A549 (cell line): ENCODE measurements around the gene MBNL3. TPM values are rescaled to one million over a fixed set of nuclear protein-coding genes. Genes with fewer than 3 reads are reported as not detected.

Experiments
- ATAC-seq, 2 experiments: fragments of 200-7000 bp in 1 of 2; fragments of >200 bp in 1 of 2; cut with Nextera tagmentation in 1 of 2; cut with Tn5 transposase in 1 of 2; 3 replicates each; pipeline versions ENCODE4 v1.8.0 to v1.9.1; 2018 to 2020; ENCODE audit warnings: mild to moderate bottlenecking in 1 of 2, moderate library complexity in 1 of 2
- CTCF ChIA-PET: fragments of 300-600 bp; sonication (Branson Sonifier 250); formaldehyde crosslinking; extraction: SDS; loops from one replicate; lab custom pipeline; 2021; ENCODE audit warnings: antibody characterized with exemption, inconsistent platforms; lab: Yijun Ruan, JAX
- POLR2A ChIA-PET: fragments of 350-600 bp; formaldehyde crosslinking; extraction: SDS; loops from one replicate; lab custom pipeline; 2021; ENCODE audit warnings: antibody characterized with exemption, inconsistent platforms; lab: Yijun Ruan, JAX
- DNase-seq, 2 experiments: peaks; one replicate each; pipeline versions ENCODE4 v3.0.0 to v3.0.0-alpha.2; 2011 to 2016; ENCODE audit warnings: low read depth in 1 of 2, low spot score in 1 of 2
- FAIRE-seq: peaks from 2 replicates; lab custom pipeline; 2011; peaks lifted over from hg19 to GRCh38; lab: Jason Lieb, UNC
- H3K27ac ChIP-seq, 2 experiments: fragments of >200 bp; sonication (Bioruptor Twin); formaldehyde crosslinking; 3 replicates each; pipeline ENCODE4 v1.5.1; 2016 to 2017
- H3K4me1 ChIP-seq: fragments of >200 bp; sonication (Bioruptor Twin); formaldehyde crosslinking; 3 replicates; pipeline ENCODE4 v1.6.1; 2016
- H3K4me2 ChIP-seq: fragments of >200 bp; sonication (Bioruptor Twin); formaldehyde crosslinking; 3 replicates; pipeline ENCODE4 v1.6.1; 2016
- H3K4me3 ChIP-seq: fragments of >200 bp; sonication (Bioruptor Twin); formaldehyde crosslinking; 3 replicates; pipeline ENCODE4 v1.5.1; 2016
- H3K9me3 ChIP-seq: fragments of >200 bp; sonication (Bioruptor Twin); formaldehyde crosslinking; 3 replicates; pipeline ENCODE4 v1.6.1; 2016
- BHLHE40 ChIP-seq: IDR thresholded peaks from 2 replicates; pipeline ENCODE4 v1.6.1; 2012; ENCODE audit warnings: low read depth, low read length, inconsistent platforms
- CEBPB ChIP-seq, 2 experiments: fragments of >200 bp in 1 of 2; sonication (Bioruptor Twin) in 1 of 2; formaldehyde crosslinking in 1 of 2; IDR thresholded peaks; 2 replicates each; pipeline ENCODE4 v1.6.1; 2012 to 2016
- CHD2 ChIP-seq: fragments of 150-350 bp; IDR thresholded peaks from 2 replicates; pipeline ENCODE4 v1.6.1; 2014; ENCODE audit warnings: low read length; ENCODE audit not compliant: partially characterized antibody
- CHD4 ChIP-seq: fragments of 200-600 bp; sonication (generic); IDR thresholded peaks from 2 replicates; pipeline ENCODE4 v1.6.1; 2016; ENCODE audit warnings: antibody characterized with exemption, mild to moderate bottlenecking, borderline replicate concordance
- EHMT2 ChIP-seq: fragments of 200-600 bp; sonication (generic); IDR thresholded peaks from 2 replicates; pipeline ENCODE4 v1.6.1; 2016; ENCODE audit warnings: antibody characterized with exemption, low read depth, mild to moderate bottlenecking, moderate library complexity
- FOSL2 ChIP-seq, 2 experiments: fragments of 450-650 bp in 1 of 2; fragments of >200 bp in 1 of 2; sonication (Bioruptor Twin) in 1 of 2; formaldehyde crosslinking; IDR thresholded peaks; 2 replicates each; pipeline versions ENCODE4 v1.5.0 to v1.6.1; 2016 to 2020; ENCODE audit warnings: mild to moderate bottlenecking in 1 of 2, moderate library complexity in 1 of 2
- HES2 ChIP-seq: fragments of >200 bp; sonication (Bioruptor Twin); formaldehyde crosslinking; IDR thresholded peaks from 2 replicates; pipeline ENCODE4 v1.6.1; 2016
- HEYL ChIP-seq: fragments of 250-450 bp; sonication (Bioruptor Pico); IDR thresholded peaks from 2 replicates; pipeline ENCODE4 v1.8.0; 2021; ENCODE audit warnings: mild to moderate bottlenecking, moderate library complexity
- KDM1A ChIP-seq: fragments of 200-600 bp; sonication (generic); IDR thresholded peaks from 2 replicates; pipeline ENCODE4 v1.6.1; 2016; ENCODE audit warnings: low read depth, mild to moderate bottlenecking
- KDM5A ChIP-seq: fragments of 200-600 bp; sonication (generic); IDR thresholded peaks from 2 replicates; pipeline ENCODE4 v1.6.1; 2016; ENCODE audit warnings: antibody characterized with exemption, mild to moderate bottlenecking
- MAFK ChIP-seq: fragments of 450-650 bp; IDR thresholded peaks from 2 replicates; pipeline ENCODE4 v1.6.1; 2014; ENCODE audit not compliant: partially characterized antibody
- MAX ChIP-seq: IDR thresholded peaks from 2 replicates; pipeline ENCODE4 v1.6.1; 2012
- MAZ ChIP-seq: fragments of 150-350 bp; IDR thresholded peaks from 2 replicates; pipeline ENCODE4 v1.6.1; 2014; ENCODE audit warnings: antibody characterized with exemption, low read depth, low read length, borderline replicate concordance
- PBX3 ChIP-seq: IDR thresholded peaks from 2 replicates; pipeline ENCODE4 v1.6.1; 2012
- PHF8 ChIP-seq: fragments of 200-600 bp; sonication (generic); IDR thresholded peaks from 2 replicates; pipeline ENCODE4 v1.6.1; 2016; ENCODE audit warnings: low read depth, mild to moderate bottlenecking, antibody characterized with exemption, moderate library complexity, borderline replicate concordance
- RARB ChIP-seq: fragments of 250-450 bp; sonication (Bioruptor Pico); IDR thresholded peaks from 2 replicates; pipeline ENCODE4 v1.8.0; 2021; ENCODE audit warnings: mild to moderate bottlenecking, moderate library complexity
- RFX5 ChIP-seq: fragments of 450-650 bp; IDR thresholded peaks from 2 replicates; pipeline ENCODE4 v1.7.1; 2014; ENCODE audit warnings: antibody characterized with exemption, mild to moderate bottlenecking, moderate library complexity
- SMC3 ChIP-seq: fragments of >200 bp; sonication (Bioruptor Twin); formaldehyde crosslinking; IDR thresholded peaks from 3 replicates; pipeline ENCODE4 v1.6.1; 2018; ENCODE audit warnings: inconsistent platforms
- TP53 ChIP-seq: fragments of 250-450 bp; sonication (Bioruptor Pico); IDR thresholded peaks from 2 replicates; pipeline ENCODE4 v1.5.0; 2021; ENCODE audit warnings: mild to moderate bottlenecking, moderate library complexity
- USF2 ChIP-seq: fragments of 450-650 bp; IDR thresholded peaks from 2 replicates; pipeline ENCODE4 v1.6.1; 2014; ENCODE audit warnings: antibody characterized with exemption
- ZC3H11A ChIP-seq: fragments of 450-650 bp; IDR thresholded peaks from 2 replicates; pipeline ENCODE4 v1.6.1; 2014; ENCODE audit warnings: antibody characterized with exemption, mild to moderate bottlenecking
- ZFP36 ChIP-seq: fragments of 450-650 bp; IDR thresholded peaks from 2 replicates; pipeline ENCODE4 v1.6.1; 2014; ENCODE audit warnings: borderline replicate concordance; ENCODE audit not compliant: partially characterized antibody
- WGBS: methylation state at CpG from one replicate; pipeline ENCODE4 v1.1.6; 2017; ENCODE audit errors: missing lambda C conversion rate; 5-methylcytosine and 5-hydroxymethylcytosine counted together
- polyA plus RNA-seq, 4 experiments: library from polyadenylated mRNA; depleted of rRNA in 3 of 4; stranded (reverse); fragments of >200 nt; fragmentation: RNase III in 1 of 4; extraction: RNeasy Plus Mini Kit Qiagen cat#74134 plus additional on column Dnase treatment in 1 of 4; gene quantifications; 2 replicates in 3 of 4; 3 replicates in 1 of 4; pipeline ENCODE4 v1.2.3, GENCODE V29; 2011 to 2017

MBNL3 gene
- polyA plus RNA-seq, 2 of the 4 experiments (the other 2 are of a cell fraction): not detected

- no peak overlapping the region for H3K4me3 ChIP-seq
- ATAC-seq: no peak
- H3K9me3 ChIP-seq: no peaks in the 10 kb centered on the region
- no peak overlapping the region for H3K4me2 ChIP-seq
- CTCF ChIA-PET: no interaction called here
- H3K27ac ChIP-seq: no peak overlapping the region
- FAIRE-seq: no peak
- 64% methylated on average over 1 of the region's 1 CpG for WGBS
- POLR2A ChIA-PET: no interaction called here
- no peaks in the 10 kb centered on the region for H3K4me1 ChIP-seq
- TF ChIP-seq CHD2 (no peak), FOSL2 (IDR thresholded peaks at IDR 0.05) (no peak), FOSL2 (CRISPR knock-in tag; IDR thresholded peaks at IDR 0.05) (no peak), RFX5 (no peak), RARB (CRISPR knock-in tag) (no peak), MAZ (no peak), HES2 (no peak)
- no peak for DNase-seq
These were observed 121.5 kb downstream of the MBNL3 start for GRCh38 chrX:132367314-132367713.

DNA sequence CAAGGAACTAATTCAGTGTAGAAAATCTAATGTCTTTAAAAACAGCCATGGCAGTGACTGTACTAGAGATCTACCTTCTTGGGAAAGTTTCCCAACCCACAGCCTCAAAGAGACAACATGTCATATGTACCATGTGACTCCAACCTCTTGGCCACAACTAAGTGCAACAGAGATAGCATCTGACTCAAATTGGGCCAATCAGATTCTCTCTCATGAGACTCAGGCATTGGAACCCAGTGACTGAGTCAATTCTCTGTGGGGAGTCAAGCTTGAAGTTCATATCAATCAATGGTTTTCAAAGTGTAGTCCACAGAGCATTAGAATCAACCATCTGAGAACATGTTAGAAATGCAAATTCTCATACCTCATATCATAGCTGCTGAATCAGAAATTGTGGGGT, 123.3 kb downstream of the MBNL3 start:
- no peak for ATAC-seq
- no peak for DNase-seq
- FAIRE-seq: no peak
- POLR2A ChIA-PET: no interaction called here
- H3K9me3 ChIP-seq: no peaks in the 10 kb centered on the region
- TF ChIP-seq HEYL (CRISPR knock-in tag): no peak
- no peak for TF ChIP-seq ZC3H11A
- TF ChIP-seq USF2: no peak
- TF ChIP-seq PBX3: no peak
- TF ChIP-seq SMC3: no peak
- TF ChIP-seq RFX5: no peak
- TF ChIP-seq PHF8: no peak
- TF ChIP-seq FOSL2 (IDR thresholded peaks at IDR 0.05): no peak
- no peak for TF ChIP-seq FOSL2 (CRISPR knock-in tag; IDR thresholded peaks at IDR 0.05)
- TF ChIP-seq, all 56 proteins: peak for 0
- CTCF ChIA-PET: no interaction called here
- H3K27ac ChIP-seq: no peak overlapping the region
- no peak overlapping the region for H3K4me2 ChIP-seq
- no peaks in the 10 kb centered on the region for H3K4me1 ChIP-seq
- no peak overlapping the region for H3K4me3 ChIP-seq

GRCh38 chrX:132364313-132364712, 124.5 kb downstream of the MBNL3 start:
- ATAC-seq (no peak), FAIRE-seq (no peak), DNase-seq (no peak)
- no peak overlapping the region for H3K4me2 ChIP-seq
- POLR2A ChIA-PET: no interaction called here
- no peak overlapping the region for H3K27ac ChIP-seq
- no peak overlapping the region for H3K4me3 ChIP-seq
- CTCF ChIA-PET: no interaction called here
- WGBS: 42% methylated on average over 3 of the region's 3 CpGs
- H3K9me3 ChIP-seq: no peaks in the 10 kb centered on the region
- TF ChIP-seq TP53 (CRISPR knock-in tag): no peak
- TF ChIP-seq KDM1A: no peak
- TF ChIP-seq KDM5A: no peak
- no peak for TF ChIP-seq EHMT2
- TF ChIP-seq HES2: no peak
- no peak for TF ChIP-seq ZC3H11A
- TF ChIP-seq MAFK: no peak
- no peak for TF ChIP-seq MAX
- TF ChIP-seq BHLHE40: no peak
- H3K4me1 ChIP-seq: no peaks in the 10 kb centered on the region

DNA sequence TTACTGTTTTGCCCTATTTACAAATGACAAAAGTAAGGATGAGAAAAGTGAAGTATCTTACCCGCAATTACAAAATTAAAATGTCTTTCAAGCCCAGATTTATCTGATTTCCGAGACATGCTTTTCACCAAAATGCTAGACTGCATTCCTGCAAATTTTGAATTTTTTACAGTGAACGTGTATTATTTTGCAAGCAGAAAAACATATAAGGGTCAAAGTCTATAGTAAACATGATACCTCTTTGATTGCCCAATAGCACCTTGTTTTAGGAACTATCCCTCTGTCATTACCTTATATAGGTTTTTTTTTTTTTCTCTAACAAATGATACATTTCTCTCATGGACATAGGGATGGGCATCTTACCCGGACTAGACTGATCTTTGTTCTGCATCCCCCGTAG, 135.4 kb downstream of the MBNL3 start:
- Histone ChIP-seq H3K4me3 (no peak overlapping the region), H3K4me2 (no peak overlapping the region), H3K4me1 (no peaks in the 10 kb centered on the region), H3K9me3 (no peaks in the 10 kb centered on the region)
- POLR2A ChIA-PET: no interaction called here
- 6% methylated on average over 5 of the region's 5 CpGs for WGBS
- FAIRE-seq: no peak
- no peak for DNase-seq
- no peak for ATAC-seq
- no peak for TF ChIP-seq ZFP36
- no peak for TF ChIP-seq ZC3H11A
- no peak for TF ChIP-seq CHD4
- TF ChIP-seq BHLHE40: no peak
- no peak for TF ChIP-seq CEBPB (IDR thresholded peaks at IDR 0.05)
- TF ChIP-seq, all 56 proteins: peak for 0
- CTCF ChIA-PET: no interaction called here
- no peak overlapping the region for H3K27ac ChIP-seq
